GM21447 (cell line): ENCODE data around the gene AMPH.

Experiments
- ATAC-seq: cut with Tn5 transposase; IDR thresholded peaks from one replicate; pipeline ENCODE4 v1.9.1; 2021; ENCODE audit not compliant: unreplicated experiment

Gene AMPH

GRCh38 chr7:38630720-38631673 is at the start of gene AMPH:
AMPH (minus strand) TSS chr7:38631373; CDS start chr7:38631351, 22 bp downstream.
- no peak for ATAC-seq

- no peak for ATAC-seq
Measured at GRCh38 chr7:38679419-38679818, 48.2 kb upstream of the AMPH start.

GRCh38 chr7:38678698-38679054 is 47.5 kb upstream of the AMPH start:
- ATAC-seq = no peak

- no peak for ATAC-seq
Measured at GRCh38 chr7:38677981-38678697, 47.0 kb upstream of the AMPH start.

GRCh38 chr7:38675494-38676106 is 44.4 kb upstream of the AMPH start:
- no peak for ATAC-seq

GRCh38 chr7:38674513-38674912 is 43.3 kb upstream of the AMPH start:
- no peak for ATAC-seq

GRCh38 chr7:38673795-38674194 is 42.6 kb upstream of the AMPH start:
- no peak for ATAC-seq

- peak; percentile 64 for ATAC-seq
Measured at GRCh38 chr7:38671911-38672905, 41.0 kb upstream of the AMPH start.

- ATAC-seq = no peak
Measured at GRCh38 chr7:38669965-38670520, 38.9 kb upstream of the AMPH start.

- no peak for ATAC-seq
Measured at GRCh38 chr7:38664972-38665371, 33.8 kb upstream of the AMPH start.

- peak; percentile 70 for ATAC-seq
Measured at GRCh38 chr7:38660427-38661099, 29.4 kb upstream of the AMPH start.

GRCh38 chr7:38659931-38660330 is 28.8 kb upstream of the AMPH start:
- ATAC-seq = no peak

- no peak for ATAC-seq
Measured at GRCh38 chr7:38658921-38659320, 27.7 kb upstream of the AMPH start.

GRCh38 chr7:38656968-38657367 is 25.8 kb upstream of the AMPH start:
- no peak for ATAC-seq

- ATAC-seq = no peak
Measured at GRCh38 chr7:38655833-38656774, 24.9 kb upstream of the AMPH start.

GRCh38 chr7:38637957-38638356 is 6.8 kb upstream of the AMPH start:
- no peak for ATAC-seq

- ATAC-seq = no peak
Measured at GRCh38 chr7:38632411-38632810, 1.2 kb upstream of the AMPH start.

GRCh38 chr7:38629651-38630510 is 1.3 kb downstream of the AMPH start:
- ATAC-seq = no peak
